DND-41 (cell line): ENCODE results near the gene TPPP3.

Source experiments
- CTCF ChIP-seq: IDR thresholded peaks from 2 replicates; pipeline ENCODE4 v1.5.1; 2012; ENCODE audit warnings: borderline replicate concordance, low read length, moderate library complexity, mild to moderate bottlenecking; ENCODE audit not compliant: poor library complexity, severe bottlenecking; ENCODE audit errors: extremely low read depth
- EZH2 ChIP-seq: IDR thresholded peaks from 3 replicates; pipeline ENCODE4 v1.6.1; 2012; ENCODE audit warnings: borderline replicate concordance, low read depth, mild to moderate bottlenecking, moderate library complexity, low read length, inconsistent platforms; ENCODE audit not compliant: severe bottlenecking

- TF ChIP-seq CTCF (no peak), EZH2 (no peak)
Measured at GRCh38 chr16:67399749-67400704, 6.7 kb upstream of the TPPP3 start.
